ENCODE data around the gene ENDOV.
A peak's percentile ranks its signal among the peaks of the same experiment; 100 is the strongest.

Gene ENDOV

DNA sequence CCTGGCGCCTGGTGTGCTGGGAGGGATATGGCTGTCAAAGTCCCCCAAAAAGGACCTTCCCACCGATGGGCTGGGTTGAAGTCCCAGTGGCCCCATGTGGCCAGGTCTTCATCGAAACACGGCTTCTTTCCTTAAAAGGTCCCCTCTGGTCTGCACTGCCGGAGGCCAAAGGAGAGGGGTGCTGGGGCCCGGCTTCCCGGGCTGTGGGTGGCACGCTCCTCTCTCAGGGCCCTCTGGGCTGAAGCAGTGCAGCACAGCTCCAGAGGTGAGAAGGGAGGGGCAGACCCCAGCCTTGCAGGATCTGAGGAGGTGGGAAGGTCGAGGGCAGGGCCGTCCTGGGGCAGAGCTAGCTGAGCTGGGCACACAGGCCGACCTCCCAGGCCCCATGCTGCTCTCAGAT lies 54.7 kb downstream of the ENDOV start:
- TF ChIP-seq, protein P1, sequence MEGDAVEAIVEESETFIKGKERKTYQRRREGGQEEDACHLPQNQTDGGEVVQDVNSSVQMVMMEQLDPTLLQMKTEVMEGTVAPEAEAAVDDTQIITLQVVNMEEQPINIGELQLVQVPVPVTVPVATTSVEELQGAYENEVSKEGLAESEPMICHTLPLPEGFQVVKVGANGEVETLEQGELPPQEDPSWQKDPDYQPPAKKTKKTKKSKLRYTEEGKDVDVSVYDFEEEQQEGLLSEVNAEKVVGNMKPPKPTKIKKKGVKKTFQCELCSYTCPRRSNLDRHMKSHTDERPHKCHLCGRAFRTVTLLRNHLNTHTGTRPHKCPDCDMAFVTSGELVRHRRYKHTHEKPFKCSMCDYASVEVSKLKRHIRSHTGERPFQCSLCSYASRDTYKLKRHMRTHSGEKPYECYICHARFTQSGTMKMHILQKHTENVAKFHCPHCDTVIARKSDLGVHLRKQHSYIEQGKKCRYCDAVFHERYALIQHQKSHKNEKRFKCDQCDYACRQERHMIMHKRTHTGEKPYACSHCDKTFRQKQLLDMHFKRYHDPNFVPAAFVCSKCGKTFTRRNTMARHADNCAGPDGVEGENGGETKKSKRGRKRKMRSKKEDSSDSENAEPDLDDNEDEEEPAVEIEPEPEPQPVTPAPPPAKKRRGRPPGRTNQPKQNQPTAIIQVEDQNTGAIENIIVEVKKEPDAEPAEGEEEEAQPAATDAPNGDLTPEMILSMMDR (IDR thresholded peaks at IDR 0.05; ENCODE audit: control insufficient read depth, insufficient read depth, low read depth, low read length, missing control alignments) = no peak
- DNase-seq (ENCODE audit: low read depth) = no peak
- H3K4me3 ChIP-seq (ENCODE audit: control insufficient read depth, low read depth, low read length) = no peak overlapping the region

DNA sequence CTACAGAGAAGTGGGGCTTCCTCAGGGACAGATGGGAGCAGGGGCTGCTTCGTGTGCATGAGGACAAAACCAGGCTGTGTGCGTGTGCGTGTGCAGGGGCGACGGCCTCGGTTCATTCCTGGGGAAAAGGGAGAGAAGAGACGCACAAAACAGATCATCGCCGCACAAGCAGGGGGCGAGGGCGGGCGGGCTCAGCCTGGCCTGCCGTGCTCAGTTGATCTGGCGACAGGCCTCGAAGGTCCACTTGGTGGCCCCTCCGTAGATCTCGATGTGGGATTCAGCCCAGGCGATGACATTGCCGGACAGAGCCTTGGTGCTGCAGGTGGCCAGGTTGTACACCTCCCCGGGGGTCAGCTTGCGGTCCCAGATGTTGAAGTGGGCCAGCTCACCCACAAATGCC lies 55.6 kb downstream of the ENDOV start:
- DNase-seq (ENCODE audit: low read depth) = no peak
- TF ChIP-seq, protein P1 (IDR thresholded peaks at IDR 0.05; ENCODE audit: control insufficient read depth, insufficient read depth, low read depth, low read length, missing control alignments) = no peak

DNA sequence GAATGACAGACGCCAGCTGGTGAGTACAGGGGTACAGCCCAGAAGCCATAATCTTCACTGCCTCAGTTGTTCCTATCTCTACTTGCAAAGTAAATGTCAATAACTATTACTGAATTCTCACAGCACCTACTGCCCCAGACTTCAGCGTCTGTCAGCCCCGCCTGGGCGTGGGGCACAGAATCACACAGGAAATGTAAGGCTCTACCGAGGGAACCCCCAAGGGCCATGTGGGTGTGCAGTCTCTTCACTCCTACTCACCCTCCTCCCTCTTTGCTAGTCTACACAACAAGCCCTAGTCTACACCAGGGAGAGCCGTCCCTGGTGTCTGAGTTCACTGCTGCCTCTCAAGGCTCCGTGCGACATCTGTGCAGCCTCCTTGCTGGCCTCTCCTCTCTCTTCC lies 57.0 kb downstream of the ENDOV start:
- TF ChIP-seq, protein P1 (IDR thresholded peaks at IDR 0.05; ENCODE audit: control insufficient read depth, insufficient read depth, low read depth, low read length, missing control alignments) = no peak
- H3K4me3 ChIP-seq (ENCODE audit: control insufficient read depth, low read depth, low read length) = no peak overlapping the region
- DNase-seq (ENCODE audit: low read depth) = no peak

More for the DNA sequence above, 55.6 kb downstream of the ENDOV start:
- H3K4me3 ChIP-seq (ENCODE audit: control insufficient read depth, low read depth, low read length) = no peak overlapping the region

DNA sequence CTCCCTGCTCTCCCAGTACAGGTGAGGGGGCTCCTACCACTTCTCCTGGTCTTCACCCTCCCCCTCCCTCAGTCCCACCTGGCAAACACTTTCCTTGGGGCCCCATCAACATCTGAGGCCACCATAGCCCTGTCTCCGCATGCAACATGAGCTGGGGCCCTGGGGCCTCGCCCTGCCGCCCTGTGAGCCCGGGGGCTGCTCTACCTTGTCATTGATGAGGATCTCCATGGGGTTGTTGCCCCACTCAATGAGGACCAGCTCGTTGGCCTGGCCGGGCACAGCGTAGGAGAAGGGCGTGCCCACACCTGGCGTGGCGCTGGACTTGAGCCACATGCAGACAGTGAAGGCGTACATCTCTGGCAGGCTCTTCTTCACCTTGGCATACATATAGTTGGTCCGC lies 58.0 kb downstream of the ENDOV start:
- no peak for DNase-seq (ENCODE audit: low read depth)
- H3K4me3 ChIP-seq (ENCODE audit: control insufficient read depth, low read depth, low read length) = no peak overlapping the region
- TF ChIP-seq, protein P1 (IDR thresholded peaks at IDR 0.05; ENCODE audit: control insufficient read depth, insufficient read depth, low read depth, low read length, missing control alignments) = no peak

DNA sequence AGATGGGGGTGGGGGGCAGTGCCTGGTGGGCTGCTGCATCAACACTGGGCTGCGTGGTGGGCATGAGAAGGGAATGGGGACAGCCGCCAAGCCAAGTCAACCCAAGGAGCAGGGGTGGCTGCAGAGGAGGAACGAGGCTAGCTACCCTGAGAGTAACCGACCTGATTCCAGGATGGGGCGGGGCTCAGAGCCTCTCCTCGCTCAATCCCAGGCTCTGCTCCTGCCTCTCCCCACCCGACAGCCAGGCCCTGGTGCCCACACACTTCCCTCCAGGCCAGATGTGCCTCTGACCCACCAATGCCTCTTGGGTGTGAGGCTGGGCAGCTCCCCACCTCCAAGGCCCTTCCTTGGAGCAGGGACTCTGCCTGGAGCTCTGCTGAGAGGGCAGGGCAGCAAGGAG lies 58.7 kb downstream of the ENDOV start:
- TF ChIP-seq, protein P1 (IDR thresholded peaks at IDR 0.05; ENCODE audit: control insufficient read depth, insufficient read depth, low read depth, low read length, missing control alignments) = no peak

DNA sequence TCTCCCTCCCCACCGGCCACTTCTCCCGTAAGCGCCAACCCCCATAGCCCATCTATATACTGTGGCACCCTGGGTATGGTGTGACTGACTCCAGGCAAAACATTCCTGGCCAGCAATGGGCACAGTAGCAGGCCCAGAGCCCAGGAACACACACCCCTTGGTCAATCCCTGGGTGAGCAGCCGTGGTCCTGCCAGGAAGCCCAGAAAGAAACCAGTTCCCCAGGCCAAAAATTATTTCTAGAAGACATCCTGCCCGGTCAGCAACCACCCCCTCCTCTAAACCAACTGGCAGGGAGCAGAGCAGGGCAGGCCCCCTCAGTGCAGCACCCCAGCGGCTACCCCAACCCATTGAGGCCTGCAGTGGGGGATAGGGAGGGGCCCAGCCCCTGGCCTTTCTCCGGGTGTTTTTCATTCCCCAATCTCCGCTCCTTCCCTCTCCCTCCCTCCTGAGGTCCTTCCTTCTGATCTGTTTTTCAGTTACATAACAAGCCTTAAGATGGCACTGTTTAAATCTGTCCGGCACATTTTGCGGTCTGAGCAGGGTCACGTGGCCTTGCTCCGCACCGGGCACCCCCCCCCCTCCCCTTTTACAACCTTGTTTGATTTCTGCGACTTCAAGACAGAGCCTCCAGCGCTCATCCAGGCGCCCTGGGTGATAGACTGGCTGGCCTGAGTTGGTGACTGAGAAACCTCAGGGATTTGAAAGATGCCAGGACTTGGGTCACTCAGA lies 59.4 kb downstream of the ENDOV start:
- H3K4me3 ChIP-seq (ENCODE audit: control insufficient read depth, low read depth, low read length) = no peak overlapping the region
- DNase-seq (ENCODE audit: low read depth) = no peak
- TF ChIP-seq, protein P1 (IDR thresholded peaks at IDR 0.05; ENCODE audit: control insufficient read depth, insufficient read depth, low read depth, low read length, missing control alignments) = peak; percentile 21

More for the DNA sequence above, 58.7 kb downstream of the ENDOV start:
- no peak for DNase-seq (ENCODE audit: low read depth)
- no peak overlapping the region for H3K4me3 ChIP-seq (ENCODE audit: control insufficient read depth, low read depth, low read length)

All from AG09309 (cell line).